ENCODE results near the gene AMZ1.
"Not testable (repeated sequence)": the region's sequence is repeated elsewhere in the genome, so short reads cannot be mapped to it uniquely, and the experiment has no call there.

The AMZ1 gene

GRCh38 chr7:2737771-2738540, 50.0 kb downstream of the AMZ1 start:
- Histone ChIP-seq H4K12ac (ENCODE audit: low read depth, low read length) (no peak overlapping the region), H2AK5ac (ENCODE audit: low read length) (no peak overlapping the region), H3K27me3 (ENCODE audit: insufficient read depth, low read length) (no peaks in the 10 kb centered on the region), H3K4me1 (ENCODE audit: control insufficient read depth in 1 of 2, insufficient read depth in 2 of 2, low read length in 2 of 2) (peaks cover 24 to 33% of the 10 kb centered on the region in 2 experiments), H2BK5ac (ENCODE audit: low read depth, low read length, poor library complexity) (no peak overlapping the region), H2BK12ac (ENCODE audit: low read length) (no peak overlapping the region), H3K36me3 (ENCODE audit: control insufficient read depth in 1 of 2, insufficient read depth in 2 of 2, low read length in 2 of 2) (peaks cover 30 to 40% of the 10 kb centered on the region in 2 experiments), H3K4me3 (ENCODE audit: low read depth, low read length) (no peak overlapping the region), H3K4ac (ENCODE audit: low read depth, low read length) (no peak overlapping the region), H2BK120ac (ENCODE audit: insufficient read depth, low read length, poor library complexity) (no peak overlapping the region), H3K9me3 (ENCODE audit: insufficient read depth, low read depth, low read length) (peaks cover 3% of the 10 kb centered on the region), H3K18ac (ENCODE audit: low read length) (no peak overlapping the region), H2AFZ (ENCODE audit: insufficient read depth, low read length, poor library complexity) (no peak overlapping the region), H3K4me2 (ENCODE audit: low read length) (no peak overlapping the region), H3K23ac (ENCODE audit: low read length) (no peak overlapping the region), H3K79me2 (ENCODE audit: control insufficient read depth, insufficient read depth, low read length, poor library complexity) (peaks cover 23% of the 10 kb centered on the region), H3K79me1 (ENCODE audit: low read length) (peaks cover 15% of the 10 kb centered on the region), H3K27ac (ENCODE audit: low read depth, low read length) (no peak overlapping the region), H3K14ac (ENCODE audit: low read length) (no peak overlapping the region), H4K91ac (ENCODE audit: low read depth, low read length) (no peak overlapping the region), H3K9ac (ENCODE audit: low read length) (no peak overlapping the region), H4K8ac (ENCODE audit: low read depth, low read length) (no peak overlapping the region)
- no CpG with 5 or more reads among the region's 18 CpGs for WGBS (ENCODE audit: extremely low coverage, insufficient coverage, insufficient read length)
- DNase-seq: no peak

- Histone ChIP-seq H3K9ac (ENCODE audit: low read length) (peak overlapping the region; percentile 2), H3K18ac (ENCODE audit: low read length) (peak overlapping the region; percentile 67), H2AK5ac (ENCODE audit: low read length) (no peak overlapping the region), H2BK5ac (ENCODE audit: low read depth, low read length, poor library complexity) (no peak overlapping the region), H3K4me2 (ENCODE audit: low read length) (no peak overlapping the region), H3K23ac (ENCODE audit: low read length) (no peak overlapping the region), H3K4me1 (ENCODE audit: control insufficient read depth in 1 of 2, insufficient read depth in 2 of 2, low read length in 2 of 2) (peaks cover 20 to 29% of the 10 kb centered on the region in 2 experiments), H4K8ac (ENCODE audit: low read depth, low read length) (peak overlapping the region; percentile 13), H4K91ac (ENCODE audit: low read depth, low read length) (no peak overlapping the region), H3K9me3 (ENCODE audit: insufficient read depth, low read depth, low read length) (peaks cover 7% of the 10 kb centered on the region), H3K27ac (ENCODE audit: low read depth, low read length) (no peak overlapping the region), H2AFZ (ENCODE audit: insufficient read depth, low read length, poor library complexity) (no peak overlapping the region), H3K4me3 (ENCODE audit: low read depth, low read length) (no peak overlapping the region), H3K79me2 (ENCODE audit: control insufficient read depth, insufficient read depth, low read length, poor library complexity) (peaks cover 23% of the 10 kb centered on the region), H3K4ac (ENCODE audit: low read depth, low read length) (peak overlapping the region; percentile 59), H4K12ac (ENCODE audit: low read depth, low read length) (no peak overlapping the region), H3K36me3 (ENCODE audit: control insufficient read depth in 1 of 2, insufficient read depth in 2 of 2, low read length in 2 of 2) (peaks cover 33 to 44% of the 10 kb centered on the region in 2 experiments), H3K79me1 (ENCODE audit: low read length) (peaks cover 12% of the 10 kb centered on the region), H2BK12ac (ENCODE audit: low read length) (peak overlapping the region; percentile 10), H3K14ac (ENCODE audit: low read length) (peak overlapping the region; percentile 11), H2BK120ac (ENCODE audit: insufficient read depth, low read length, poor library complexity) (no peak overlapping the region), H3K27me3 (ENCODE audit: insufficient read depth, low read length) (no peaks in the 10 kb centered on the region)
- DNase-seq: no peak
- WGBS (ENCODE audit: extremely low coverage, insufficient coverage, insufficient read length): no CpG with 5 or more reads among the region's 19 CpGs
These were observed 51.0 kb downstream of the AMZ1 start for GRCh38 chr7:2738766-2739549.

- H3K9me3 ChIP-seq (ENCODE audit: insufficient read depth, low read depth, low read length); H2BK120ac ChIP-seq (ENCODE audit: insufficient read depth, low read length, poor library complexity); H4K12ac ChIP-seq (ENCODE audit: low read depth, low read length); H3K18ac ChIP-seq (ENCODE audit: low read length); H3K4me1 ChIP-seq (ENCODE audit: control insufficient read depth in 1 of 2, insufficient read depth in 2 of 2, low read length in 2 of 2); H3K23ac ChIP-seq (ENCODE audit: low read length); H3K79me1 ChIP-seq (ENCODE audit: low read length); H2BK5ac ChIP-seq (ENCODE audit: low read depth, low read length, poor library complexity); H3K9ac ChIP-seq (ENCODE audit: low read length); DNase-seq; H4K91ac ChIP-seq (ENCODE audit: low read depth, low read length); H3K4me2 ChIP-seq (ENCODE audit: low read length); H2AFZ ChIP-seq (ENCODE audit: insufficient read depth, low read length, poor library complexity); H3K14ac ChIP-seq (ENCODE audit: low read length); H3K27me3 ChIP-seq (ENCODE audit: insufficient read depth, low read length); H2BK12ac ChIP-seq (ENCODE audit: low read length); H3K4me3 ChIP-seq (ENCODE audit: low read depth, low read length); H3K27ac ChIP-seq (ENCODE audit: low read depth, low read length); H4K8ac ChIP-seq (ENCODE audit: low read depth, low read length); H3K4ac ChIP-seq (ENCODE audit: low read depth, low read length); H2AK5ac ChIP-seq (ENCODE audit: low read length): not testable (repeated sequence)
- no CpG with 5 or more reads among the region's 20 CpGs for WGBS (ENCODE audit: extremely low coverage, insufficient coverage, insufficient read length)
- Histone ChIP-seq H3K36me3 (ENCODE audit: control insufficient read depth in 1 of 2, insufficient read depth in 2 of 2, low read length in 2 of 2) (peaks cover 14 to 24% of the 10 kb centered on the region in 2 experiments), H3K79me2 (ENCODE audit: control insufficient read depth, insufficient read depth, low read length, poor library complexity) (peaks cover 11% of the 10 kb centered on the region)
These were observed 55.7 kb downstream of the AMZ1 start for GRCh38 chr7:2743523-2744185.

- H3K79me1 ChIP-seq (ENCODE audit: low read length); H3K27ac ChIP-seq (ENCODE audit: low read depth, low read length); H3K4ac ChIP-seq (ENCODE audit: low read depth, low read length); H3K27me3 ChIP-seq (ENCODE audit: insufficient read depth, low read length); H3K23ac ChIP-seq (ENCODE audit: low read length); H3K4me2 ChIP-seq (ENCODE audit: low read length); H4K91ac ChIP-seq (ENCODE audit: low read depth, low read length); H3K4me1 ChIP-seq (ENCODE audit: control insufficient read depth in 1 of 2, insufficient read depth in 2 of 2, low read length in 2 of 2); H2AFZ ChIP-seq (ENCODE audit: insufficient read depth, low read length, poor library complexity); H3K18ac ChIP-seq (ENCODE audit: low read length); H3K4me3 ChIP-seq (ENCODE audit: low read depth, low read length); H2BK12ac ChIP-seq (ENCODE audit: low read length); H3K36me3 ChIP-seq (ENCODE audit: control insufficient read depth in 1 of 2, insufficient read depth in 2 of 2, low read length in 2 of 2); DNase-seq; H3K9me3 ChIP-seq (ENCODE audit: insufficient read depth, low read depth, low read length); H4K8ac ChIP-seq (ENCODE audit: low read depth, low read length); H4K12ac ChIP-seq (ENCODE audit: low read depth, low read length); H3K9ac ChIP-seq (ENCODE audit: low read length); H3K14ac ChIP-seq (ENCODE audit: low read length); H2BK5ac ChIP-seq (ENCODE audit: low read depth, low read length, poor library complexity); H2AK5ac ChIP-seq (ENCODE audit: low read length); H3K79me2 ChIP-seq (ENCODE audit: control insufficient read depth, insufficient read depth, low read length, poor library complexity); H2BK120ac ChIP-seq (ENCODE audit: insufficient read depth, low read length, poor library complexity): not testable (repeated sequence)
These were observed 60.7 kb downstream of the AMZ1 start for GRCh38 chr7:2748684-2749083.
